LNCAP (cell line): ENCODE data around the gene EXOC6B.

ENCODE experiments used
- TF ChIP-seq, protein P1 (sequence below): fragments of 450-650 bp; IDR thresholded peaks from 2 replicates; pipeline ENCODE4 v1.5.1; 2017; ENCODE audit warnings: mild to moderate bottlenecking

The EXOC6B gene

DNA sequence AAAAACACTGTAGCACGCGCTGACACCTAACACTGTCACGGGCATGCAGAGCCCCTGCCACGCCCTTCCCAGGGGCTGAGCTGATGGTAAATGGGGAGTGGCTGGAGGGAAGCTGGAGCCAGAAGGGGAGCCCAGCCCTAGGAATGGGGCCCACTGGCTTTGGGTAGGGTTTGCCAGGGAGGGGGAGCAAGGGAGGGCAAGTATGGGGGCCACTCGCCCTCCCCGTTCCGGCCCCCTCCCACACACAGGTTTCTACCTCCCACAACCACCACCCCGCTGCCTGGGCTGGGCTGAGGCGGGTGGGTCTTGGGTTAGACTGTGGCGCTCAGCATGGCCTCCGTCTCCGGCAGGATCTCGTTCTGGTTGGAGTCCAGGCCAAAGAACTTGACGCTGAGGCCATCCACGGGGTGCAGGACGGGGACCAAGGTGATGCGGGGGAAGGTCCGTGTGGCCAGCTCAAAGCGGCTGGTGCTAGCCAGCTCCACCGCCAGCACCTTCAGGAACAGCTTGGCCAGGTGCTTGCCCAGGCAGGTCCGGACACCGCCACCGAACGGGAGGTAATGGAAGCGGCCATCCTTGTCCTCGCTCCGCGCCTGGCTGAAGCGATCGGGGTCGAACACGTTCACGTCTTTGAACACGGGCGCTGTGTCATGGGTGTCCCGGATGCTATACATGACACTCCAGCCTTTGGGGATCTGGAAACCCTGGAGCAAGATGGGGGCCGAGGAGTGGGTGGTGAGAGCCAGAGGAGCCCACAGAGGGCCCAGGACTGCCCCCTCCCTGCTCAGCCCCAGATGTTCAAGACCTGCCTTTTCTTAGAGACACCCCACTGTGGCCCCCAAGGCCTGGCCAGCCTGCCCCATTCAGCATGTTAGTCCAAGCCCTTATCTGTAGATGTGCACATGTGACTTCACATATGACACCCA is 693.7 kb downstream of the EXOC6B start:
- TF ChIP-seq, protein P1, sequence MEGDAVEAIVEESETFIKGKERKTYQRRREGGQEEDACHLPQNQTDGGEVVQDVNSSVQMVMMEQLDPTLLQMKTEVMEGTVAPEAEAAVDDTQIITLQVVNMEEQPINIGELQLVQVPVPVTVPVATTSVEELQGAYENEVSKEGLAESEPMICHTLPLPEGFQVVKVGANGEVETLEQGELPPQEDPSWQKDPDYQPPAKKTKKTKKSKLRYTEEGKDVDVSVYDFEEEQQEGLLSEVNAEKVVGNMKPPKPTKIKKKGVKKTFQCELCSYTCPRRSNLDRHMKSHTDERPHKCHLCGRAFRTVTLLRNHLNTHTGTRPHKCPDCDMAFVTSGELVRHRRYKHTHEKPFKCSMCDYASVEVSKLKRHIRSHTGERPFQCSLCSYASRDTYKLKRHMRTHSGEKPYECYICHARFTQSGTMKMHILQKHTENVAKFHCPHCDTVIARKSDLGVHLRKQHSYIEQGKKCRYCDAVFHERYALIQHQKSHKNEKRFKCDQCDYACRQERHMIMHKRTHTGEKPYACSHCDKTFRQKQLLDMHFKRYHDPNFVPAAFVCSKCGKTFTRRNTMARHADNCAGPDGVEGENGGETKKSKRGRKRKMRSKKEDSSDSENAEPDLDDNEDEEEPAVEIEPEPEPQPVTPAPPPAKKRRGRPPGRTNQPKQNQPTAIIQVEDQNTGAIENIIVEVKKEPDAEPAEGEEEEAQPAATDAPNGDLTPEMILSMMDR: no peak

DNA sequence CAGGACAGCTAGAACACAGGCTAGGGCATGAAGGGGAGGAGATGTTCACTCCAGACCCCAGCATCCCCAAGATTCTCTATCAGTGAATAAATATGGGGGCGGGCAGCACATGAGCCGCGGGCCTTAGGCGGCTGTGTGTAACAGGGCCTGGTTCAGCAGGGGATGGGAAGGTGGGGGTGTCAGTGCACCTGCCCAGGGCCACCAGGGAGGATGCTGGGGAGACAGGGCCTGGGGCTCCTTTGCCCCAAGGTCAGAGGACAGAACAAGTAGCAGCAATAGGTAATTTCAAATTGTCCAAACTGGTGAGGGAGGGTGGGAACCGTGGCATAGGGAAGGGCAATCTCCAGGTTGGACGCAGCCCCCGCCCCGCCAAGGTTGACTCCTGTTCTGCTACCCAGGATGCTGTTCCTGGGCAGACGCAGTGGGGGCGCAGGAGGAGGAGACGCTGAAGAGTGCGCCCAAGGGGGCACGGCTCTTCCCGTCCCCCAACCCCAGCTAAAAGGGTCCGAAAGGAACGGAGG is 694.4 kb downstream of the EXOC6B start:
- TF ChIP-seq, protein P1: no peak

DNA sequence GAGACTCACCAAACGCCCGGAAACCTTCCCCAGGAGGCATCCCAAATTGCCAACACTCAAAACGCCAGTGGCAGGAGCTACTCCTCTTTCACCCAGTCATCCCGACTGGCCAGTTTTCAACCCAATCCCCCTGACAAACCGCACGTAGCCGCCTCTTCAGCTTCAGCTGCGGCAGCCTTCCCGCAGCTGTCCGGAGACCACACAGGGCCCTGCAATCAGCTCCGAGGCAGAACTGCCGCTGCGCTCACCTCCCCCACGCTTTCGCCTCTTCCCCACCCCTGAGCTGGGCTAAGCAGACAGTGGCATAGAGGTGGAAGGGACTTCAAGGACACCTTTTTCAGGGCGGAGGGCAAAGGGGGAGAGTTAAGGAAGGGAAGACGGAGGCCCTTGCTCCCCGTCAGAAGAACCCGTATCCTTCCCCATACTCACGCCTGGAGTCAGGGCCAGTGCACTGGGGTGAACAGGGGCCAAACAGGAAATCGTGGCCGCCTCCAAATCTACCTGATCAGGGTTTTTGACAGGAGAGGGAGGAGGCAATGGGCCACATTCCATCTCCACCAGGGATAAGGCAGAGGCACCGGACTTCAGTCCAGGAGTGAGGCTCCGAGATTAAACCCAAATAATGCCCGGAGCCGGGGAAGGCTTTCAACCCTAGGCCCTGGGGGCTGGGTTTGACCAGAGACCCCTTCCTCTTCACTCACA is 695.0 kb downstream of the EXOC6B start:
- TF ChIP-seq, protein P1: no peak

DNA sequence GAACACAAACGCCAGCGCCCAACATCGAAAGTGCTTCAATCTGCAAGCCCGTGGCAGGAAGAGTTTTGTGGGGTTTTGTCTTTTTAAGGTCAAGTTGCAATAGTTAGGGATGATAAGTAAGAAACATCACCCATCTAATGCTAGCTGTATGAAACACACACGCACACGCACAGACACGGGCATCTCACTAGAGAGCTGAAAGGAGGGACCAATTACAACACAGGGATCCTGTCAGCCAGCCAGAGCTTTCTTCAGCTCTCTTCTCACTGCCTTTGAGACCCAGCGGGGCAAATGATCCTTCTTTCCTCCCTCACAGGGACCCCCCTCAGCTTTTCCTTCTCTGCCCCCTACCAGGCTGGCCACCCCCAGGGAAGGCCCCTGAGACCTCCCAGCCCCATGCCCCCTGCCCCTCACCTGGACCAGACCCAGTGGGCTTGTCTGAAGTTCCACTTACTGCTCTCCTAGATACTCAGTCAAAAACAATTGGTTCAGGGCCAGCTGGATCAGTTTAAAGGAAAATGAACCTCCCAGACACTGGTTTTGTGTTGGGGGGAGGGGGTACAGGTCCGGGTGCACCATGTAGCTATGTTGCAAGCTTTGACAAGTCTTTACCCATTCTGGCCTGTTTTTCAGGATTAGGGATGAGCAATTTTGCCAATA is 696.0 kb downstream of the EXOC6B start:
- TF ChIP-seq, protein P1: no peak

DNA sequence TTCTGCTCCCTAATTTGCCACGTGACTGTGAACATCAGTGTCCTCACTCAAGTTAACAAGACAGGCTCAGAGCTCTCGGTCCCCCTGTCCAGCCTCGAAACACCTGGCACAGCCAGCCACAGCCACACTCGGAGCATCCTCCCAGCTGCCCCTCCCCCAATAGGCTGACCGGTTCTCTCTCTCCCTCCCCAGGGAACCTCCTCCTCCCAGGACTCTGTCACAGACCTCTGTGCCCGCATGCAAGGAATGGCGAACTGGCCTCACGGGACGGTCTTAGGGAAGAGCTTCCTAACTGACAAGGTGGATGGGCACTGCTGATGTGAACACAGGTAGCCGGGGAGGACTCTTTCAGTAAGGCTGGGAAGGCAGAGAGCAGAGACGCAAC is 697.0 kb downstream of the EXOC6B start:
- TF ChIP-seq, protein P1: no peak

DNA sequence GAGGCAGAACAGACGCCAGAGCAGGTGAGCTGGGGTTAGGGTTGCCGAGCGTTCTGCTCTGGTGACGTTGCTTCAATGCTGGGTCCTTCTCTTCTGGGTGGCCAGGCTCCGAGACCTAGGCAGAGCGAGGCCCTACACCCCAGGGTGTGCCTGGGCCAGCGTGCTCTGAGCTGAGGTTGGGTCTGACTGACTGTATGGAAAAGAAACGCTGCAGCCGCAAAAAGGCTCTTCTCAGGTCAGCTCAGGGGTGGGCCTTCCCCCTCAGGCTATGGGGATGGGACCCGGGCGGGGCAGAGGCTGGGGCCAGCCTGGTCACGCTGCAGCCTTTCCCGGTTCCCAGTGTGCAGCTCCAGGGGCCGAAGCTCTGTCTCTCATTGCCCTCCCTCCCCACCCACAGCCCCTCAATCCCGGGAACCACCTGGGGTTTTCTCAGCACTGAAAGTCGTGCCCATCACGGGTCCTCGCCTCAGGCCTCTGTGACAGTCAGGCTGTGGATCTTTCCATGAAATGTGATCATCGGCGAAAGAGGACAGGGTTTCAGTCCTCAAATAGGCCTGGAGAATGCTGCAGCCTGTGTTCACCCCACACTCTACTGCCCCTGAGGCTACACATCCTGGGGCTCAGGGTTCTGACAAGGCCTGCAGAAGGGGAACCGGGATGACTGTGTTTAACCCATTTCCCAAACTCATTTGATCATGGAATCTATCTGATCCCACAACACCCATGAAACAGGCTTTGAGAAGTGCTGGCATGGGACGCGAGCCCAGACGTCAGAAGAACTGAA is 697.6 kb downstream of the EXOC6B start:
- TF ChIP-seq, protein P1: no peak
